NCI-H2081 (cell line): Measurements from ENCODE around the gene NDEL1.

ENCODE experiments used
- DNase-seq, 2 experiments: peaks; one replicate each; lab custom pipeline; 2025; lab: John Stamatoyannopoulos, UW

NDEL1 gene

DNA sequence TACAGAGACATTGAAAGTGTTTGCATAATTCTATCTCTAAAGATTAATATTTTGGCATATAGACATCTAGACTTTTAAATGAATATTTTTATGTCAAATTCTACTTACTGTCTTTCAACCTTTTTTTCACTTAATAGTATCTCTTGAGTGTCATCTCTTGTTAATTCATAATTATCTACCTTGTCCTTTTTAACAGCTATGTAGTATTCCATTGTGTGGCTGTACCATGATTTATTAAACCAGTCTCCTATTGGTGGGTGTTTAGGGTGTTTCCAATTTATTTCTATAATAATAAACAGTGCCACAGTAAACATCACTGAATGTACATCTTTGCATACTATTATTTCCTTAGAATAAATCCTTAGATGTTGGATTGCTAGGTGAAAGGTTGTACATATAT is 21.7 kb upstream of the NDEL1 start:
- no peak for DNase-seq

DNA sequence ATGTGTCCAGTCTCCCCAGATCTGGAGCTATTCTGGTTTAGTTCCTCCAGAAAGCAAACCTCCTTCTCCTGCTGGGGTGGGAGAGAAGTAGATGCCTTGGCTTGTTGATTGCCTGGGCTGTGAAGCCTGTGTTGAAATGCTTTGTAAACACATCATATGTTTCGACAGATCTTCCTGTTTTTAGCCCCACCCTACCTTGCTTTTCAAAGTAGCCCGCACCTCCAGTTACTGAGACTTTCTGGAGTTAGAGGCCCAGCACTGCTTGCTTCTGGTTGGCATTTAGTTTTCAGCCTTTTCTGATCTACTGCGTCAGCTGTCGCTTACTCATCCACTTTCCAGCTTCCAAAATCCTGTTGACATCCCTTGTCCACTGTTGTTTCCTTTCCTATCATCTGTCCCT is 17.9 kb upstream of the NDEL1 start:
- DNase-seq, result no peak

DNA sequence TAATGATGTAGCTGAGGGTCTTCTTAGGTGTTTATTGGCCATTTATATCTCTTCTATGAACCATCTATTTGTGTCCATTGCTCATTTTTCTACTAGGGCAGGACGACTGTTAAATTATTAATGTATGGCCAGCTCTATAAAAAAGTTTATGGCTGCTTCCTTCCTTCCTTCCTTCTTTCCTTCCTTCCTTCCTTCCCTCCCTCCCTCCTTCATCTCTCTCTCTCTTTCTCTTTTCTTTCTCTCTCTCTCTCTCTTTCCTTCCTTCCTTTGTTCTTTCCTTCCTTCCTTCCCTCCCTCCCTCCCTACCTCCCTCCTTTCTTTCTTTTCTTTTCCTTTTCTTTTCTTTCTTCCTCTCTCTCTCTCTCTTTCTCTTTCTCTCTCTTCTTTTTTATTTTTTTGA is 17.2 kb upstream of the NDEL1 start:
- no peak for DNase-seq

DNA sequence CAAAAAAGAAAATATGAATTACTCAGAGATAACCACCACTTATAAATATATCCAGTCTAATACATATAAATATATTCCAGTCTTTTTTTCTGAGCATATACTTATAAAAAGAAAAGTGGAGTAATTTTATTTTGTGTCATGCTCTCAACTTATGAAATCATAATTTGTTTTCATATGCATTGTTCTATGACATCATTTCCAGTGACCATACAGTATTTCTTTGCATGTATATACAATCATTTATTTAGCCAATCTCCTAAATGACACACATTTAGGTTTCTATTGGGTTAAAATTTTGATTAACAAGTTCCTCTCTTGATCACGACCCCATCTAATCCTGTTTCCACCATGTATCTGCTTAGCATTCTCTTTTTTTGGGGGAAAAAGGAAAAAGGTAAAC is 16.4 kb upstream of the NDEL1 start:
- no peak for DNase-seq

DNA sequence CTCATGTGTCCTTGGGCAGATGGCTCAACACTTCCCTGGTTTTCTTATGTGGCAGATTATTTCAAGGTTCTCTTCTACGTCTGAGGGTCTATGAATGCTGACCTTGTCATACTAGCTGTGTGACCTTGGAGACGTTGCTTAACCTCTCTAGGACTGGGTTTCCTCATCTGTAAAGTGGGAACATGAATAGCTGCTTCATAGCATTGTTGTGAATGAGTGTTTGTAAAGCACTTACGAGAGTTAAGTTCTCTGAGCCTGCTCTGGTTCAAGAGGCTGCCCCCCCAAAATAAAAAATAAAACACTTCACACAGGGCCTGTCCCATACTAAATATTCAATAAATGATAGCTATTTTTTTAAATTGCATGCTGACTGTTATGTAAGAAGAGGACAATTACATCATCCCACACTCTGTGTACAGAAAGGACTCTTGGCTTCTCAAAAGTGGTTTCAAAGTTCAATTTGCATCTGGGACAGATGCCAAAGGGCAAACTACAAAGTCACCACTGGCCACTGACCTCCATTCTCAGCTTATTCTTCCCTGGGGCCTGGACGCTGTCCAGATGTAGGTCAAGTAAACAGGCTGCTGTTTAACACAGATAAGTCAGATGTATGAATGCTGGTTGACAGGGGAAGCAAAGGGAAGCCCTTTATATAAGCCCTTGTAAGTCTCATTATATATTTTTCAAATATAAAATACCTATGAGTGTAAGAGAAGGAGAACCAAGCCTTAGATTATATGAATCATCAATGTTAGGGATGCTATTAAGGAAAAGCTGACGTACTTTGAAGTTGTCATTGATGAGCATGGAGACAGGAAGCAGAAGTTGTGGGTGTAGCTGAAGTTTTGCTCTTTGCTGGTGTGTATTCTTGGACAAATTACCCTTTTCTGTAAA is 15.4 kb upstream of the NDEL1 start:
- DNase-seq, result no peak

DNA sequence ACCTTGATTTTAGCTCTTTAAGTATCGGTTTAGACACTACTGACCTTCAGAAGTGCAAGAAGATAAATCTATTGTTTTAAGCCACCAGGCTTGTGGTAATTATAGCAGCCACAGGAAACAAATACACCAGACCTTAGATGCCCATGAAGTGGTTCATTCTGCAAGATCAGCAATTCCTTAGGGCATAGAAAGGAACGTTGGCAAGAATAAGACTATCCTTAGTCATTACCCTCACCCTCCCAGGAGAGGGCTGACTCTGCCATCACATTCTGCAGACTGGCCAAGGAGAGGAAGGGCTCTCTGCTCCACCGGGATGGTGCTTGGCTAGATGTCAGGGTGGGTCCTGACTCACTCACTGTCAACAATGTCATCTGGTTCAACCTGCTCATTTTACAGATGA is 14.1 kb upstream of the NDEL1 start:
- no peak for DNase-seq

DNA sequence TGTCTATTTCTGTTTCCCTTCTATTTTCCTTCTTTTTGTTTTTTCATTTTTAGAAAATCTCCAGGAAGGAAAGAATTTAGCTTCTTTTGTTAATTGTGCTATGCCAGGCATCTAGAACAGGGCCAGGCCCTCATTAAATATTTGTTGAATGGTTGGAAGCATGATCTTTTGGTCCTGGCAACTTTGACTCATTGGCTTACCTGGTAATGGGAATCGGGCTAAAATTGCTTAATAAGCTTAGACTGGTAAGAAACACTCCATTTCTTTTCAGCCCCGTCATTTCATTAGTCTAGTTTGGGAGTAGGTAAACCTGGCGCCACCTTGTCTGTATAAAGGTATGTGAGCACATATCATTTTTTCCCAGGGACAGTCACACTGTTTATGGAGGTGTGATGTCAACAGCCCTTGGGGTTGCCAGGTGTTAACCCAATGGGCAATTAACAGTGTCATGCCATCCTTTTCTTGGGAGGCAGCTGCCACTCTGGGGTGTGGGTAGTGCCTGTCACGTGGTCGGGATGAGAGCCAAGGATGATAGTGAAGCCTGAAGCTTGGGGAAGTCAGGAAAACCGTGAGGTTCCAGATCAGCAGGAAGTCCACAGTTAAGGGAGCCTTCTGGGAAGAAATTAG is 9.5 kb upstream of the NDEL1 start:
- DNase-seq, result no peak

DNA sequence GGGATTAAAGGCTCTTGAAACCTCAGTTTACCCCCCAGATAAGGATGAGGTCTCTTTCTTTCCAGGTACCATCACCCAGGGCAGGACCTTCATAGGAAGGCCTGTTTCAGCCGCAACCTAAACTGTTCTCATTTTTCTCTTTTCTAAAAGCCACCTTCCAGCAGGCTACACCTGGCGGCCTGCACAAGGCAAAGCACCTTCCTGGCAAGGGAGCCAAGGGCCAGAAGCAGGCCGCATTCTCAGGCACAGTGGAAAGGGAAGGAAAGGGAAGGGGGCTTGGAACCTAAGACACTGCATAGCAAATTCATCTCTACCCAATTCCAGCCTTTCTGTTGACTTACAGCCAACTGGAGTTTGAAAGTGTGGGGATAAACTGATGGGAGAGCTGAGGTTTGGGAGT is 8.9 kb upstream of the NDEL1 start:
- DNase-seq, result no peak

DNA sequence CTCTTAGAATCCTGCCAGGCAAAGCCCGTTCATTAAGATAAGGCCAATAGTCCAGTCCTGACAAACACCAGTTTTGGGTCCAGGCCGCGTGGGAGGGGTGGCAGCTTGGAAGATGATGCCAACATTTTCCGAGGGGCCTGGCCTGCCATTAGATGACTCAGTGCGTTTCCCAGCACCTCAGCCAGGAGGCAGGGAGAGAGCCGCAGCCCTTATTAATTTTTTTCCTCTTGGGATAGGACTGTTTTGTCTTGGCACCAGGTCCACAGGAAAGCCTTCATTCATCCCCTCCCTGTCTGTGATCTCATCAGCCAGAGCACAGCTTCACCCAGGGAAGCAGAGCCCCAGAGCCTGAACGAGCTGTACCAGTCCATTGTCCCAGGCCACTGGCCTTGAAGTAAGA is 4.7 kb upstream of the NDEL1 start:
- DNase-seq, result no peak

DNA sequence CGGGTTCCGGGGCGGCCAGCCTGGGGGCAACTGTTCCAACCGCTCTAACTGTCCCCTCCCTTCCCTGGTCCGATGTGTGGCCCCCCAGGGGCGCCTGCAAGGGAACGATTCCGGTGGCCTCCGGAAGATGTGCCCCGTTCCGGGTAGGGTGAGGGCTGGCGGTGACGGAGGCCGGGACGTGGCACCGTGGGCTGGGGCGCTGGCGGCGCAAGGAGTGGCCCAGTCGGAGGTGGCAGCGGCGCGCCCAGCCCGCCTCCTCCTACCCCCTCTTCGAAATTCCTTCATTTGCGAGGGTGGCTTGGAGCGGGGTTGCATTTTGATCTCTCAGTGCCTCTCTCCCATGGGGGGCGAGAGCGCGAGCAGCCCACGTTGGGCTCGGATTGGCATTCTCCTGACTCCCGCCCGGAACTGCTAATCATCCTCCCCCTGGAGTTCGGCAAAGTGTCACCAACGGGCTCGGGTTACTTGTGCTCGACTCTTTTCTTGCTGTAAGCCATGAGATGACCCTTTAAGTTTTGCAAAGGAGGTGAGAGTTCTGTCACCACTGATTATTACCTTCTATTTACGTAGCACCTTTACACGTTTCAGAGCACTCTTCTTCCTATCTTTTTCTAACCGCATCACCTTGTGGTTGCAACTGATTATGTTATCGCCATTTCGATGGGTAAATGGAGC is 622 bp downstream of the NDEL1 start:
- peak; percentile 18 to 28 for DNase-seq

DNA sequence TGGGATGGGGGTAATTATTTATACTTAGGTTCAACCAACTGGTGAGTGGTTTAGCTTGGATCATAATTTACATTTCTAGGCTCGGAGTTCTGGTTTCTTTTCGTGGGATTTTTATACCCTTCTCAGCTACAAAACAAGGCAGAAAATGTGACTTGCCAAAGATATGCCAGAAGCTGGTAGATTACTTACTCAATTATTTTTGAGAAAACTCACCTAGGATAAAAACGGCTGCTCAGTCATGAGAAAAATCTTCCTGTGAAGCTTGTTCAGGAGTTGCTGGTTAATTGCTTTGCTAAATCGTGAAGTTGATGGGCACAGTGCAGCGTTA is 1.1 kb downstream of the NDEL1 start:
- DNase-seq, result no peak

DNA sequence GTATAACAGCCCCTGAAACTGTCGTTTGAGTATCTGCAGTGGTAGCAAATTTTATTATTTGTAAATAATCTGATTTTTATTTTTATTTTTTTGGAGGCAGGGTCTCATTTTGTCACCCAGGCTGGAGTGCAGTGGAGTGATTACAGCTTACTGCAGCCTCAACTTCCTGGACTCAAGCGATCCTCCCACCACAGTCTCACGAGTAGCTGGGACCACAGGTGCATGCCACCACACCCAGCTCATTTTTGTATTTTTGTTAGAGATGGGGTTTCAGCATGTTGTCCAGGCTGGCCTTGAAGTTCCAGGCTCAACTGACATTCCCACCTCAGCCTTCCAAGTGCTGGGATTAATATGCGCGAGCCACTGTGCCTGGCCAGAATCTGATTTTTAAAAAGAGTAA is 2.8 kb downstream of the NDEL1 start:
- no peak for DNase-seq

DNA sequence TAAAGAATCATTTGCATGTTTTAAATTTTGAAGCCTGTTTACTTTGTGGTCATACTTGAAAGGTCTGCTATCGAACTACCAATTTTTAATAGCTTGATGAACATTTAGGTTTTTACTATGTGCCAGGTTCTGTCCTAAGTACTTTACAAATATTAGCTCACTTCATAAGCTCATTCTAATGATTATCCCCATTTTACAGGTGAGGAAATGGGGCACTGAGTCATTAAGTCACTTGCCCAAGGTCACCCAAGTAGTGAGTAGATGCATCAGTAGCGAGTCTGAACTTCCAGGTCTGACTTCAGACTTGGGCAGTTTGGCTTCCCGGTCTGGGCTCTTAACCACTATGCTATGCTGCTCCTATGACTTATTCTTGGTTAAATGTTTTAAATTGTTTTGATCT is 4.0 kb downstream of the NDEL1 start:
- no peak for DNase-seq

DNA sequence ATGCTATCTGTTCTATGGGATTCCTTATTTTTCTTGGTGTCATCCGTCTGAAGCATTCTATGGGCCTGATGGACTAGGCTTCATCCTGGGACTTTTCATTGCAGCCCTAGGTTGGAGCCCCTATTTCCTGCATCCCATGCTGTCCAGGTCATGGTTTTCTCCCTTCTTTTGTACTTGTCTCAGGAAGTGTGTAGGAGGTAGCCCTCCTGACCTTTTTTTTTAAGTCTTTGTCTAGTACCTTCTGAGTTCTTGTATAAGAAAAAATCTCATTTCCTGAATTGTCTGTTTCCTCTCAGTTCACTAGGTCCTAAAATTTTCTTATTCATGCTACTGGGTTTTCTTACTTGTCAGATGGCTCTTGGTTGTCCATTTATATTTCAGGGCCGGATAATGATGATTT is 6.0 kb downstream of the NDEL1 start:
- no peak for DNase-seq

DNA sequence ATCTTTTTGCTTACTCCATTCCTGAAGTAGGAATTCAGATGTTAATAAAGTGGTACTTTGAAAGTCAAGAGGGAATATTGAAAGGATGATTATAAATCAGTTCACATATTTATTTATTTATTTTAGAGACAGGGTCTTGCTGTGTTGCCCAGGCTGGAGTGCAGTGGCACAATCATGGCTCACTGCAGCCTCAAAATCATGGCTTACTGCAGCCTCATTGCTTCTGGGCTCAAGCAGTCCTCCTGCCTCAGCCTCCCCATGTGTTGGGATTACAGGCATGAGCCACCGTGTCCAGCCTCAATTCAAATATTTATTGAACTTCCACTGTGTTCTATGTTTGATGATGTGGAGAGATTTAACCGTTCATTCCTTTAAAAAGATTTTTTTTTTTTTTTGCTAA is 6.6 kb downstream of the NDEL1 start:
- no peak for DNase-seq

DNA sequence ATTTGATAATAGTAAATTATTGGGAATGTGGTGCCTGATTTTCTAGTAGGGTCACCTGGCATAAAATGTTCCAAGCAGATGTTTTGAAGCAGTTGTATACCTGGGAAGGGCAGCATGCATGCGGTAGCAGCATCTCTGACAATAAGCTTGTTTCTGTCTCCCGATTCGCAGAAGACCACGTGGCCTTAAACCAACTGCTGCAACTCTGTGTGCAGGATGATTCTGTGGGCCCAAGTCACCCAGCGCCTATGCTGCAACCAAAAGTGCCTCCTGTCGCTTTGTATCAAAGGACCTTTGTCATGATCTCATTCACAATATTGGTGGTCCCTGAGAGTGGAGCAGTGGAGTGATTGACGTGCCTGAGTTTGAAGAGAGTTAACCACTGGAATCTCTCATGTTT is 8.1 kb downstream of the NDEL1 start:
- no peak for DNase-seq

DNA sequence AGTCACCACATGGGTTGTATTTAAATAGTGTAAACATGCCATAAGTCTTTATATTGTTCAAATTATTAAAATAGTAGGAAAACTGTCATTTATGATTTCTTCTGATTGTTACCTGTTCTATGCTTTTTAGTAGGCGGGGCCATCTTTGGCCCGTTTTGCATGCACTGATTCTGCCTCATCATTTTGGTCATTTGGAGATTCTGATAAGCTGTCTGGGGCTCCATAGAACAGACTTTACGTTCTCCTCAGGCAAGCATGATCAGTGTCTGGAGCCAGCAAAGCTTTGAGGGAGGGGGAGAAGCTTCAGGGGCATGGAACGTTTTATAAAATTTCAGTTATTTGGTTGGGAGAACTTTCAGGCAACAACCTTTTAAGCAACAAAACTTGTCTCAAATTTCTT is 8.8 kb downstream of the NDEL1 start:
- DNase-seq, result no peak

DNA sequence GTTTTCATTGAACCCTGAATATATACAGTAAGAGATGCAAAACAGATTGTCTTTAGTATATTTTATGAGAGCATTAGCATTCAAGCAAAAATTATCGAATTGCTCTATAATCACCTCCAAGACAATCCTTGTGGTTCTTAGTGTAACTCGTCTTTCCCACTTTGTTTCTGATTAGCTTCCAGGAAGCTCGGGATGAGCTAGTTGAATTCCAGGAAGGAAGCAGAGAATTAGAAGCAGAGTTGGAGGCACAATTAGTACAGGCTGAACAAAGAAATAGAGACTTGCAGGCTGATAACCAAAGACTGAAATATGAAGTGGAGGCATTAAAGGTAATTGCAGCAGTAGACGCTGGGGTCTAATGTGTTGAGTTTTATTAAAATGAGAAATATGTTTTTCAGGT is 9.9 kb downstream of the NDEL1 start:
- no peak for DNase-seq

DNA sequence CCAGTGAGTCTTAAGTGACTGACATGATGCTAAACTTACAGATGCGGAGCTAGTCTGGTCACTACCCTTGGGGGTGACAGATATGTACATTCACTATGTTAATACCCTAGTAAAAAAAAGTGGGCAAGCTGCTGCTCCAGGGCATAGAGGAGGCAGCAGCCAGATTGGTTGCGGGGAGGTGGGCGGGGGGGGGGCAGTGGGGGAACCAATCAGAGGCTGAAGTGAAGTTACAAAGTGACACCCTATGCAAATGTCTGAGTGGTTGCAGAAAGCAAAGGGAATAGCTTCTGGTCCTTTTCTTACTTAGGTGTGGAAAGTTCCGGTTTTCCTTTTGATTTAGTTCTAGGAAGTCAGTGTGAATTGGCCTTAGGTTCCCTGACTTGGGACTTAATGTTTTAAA is 12.1 kb downstream of the NDEL1 start:
- no peak for DNase-seq

DNA sequence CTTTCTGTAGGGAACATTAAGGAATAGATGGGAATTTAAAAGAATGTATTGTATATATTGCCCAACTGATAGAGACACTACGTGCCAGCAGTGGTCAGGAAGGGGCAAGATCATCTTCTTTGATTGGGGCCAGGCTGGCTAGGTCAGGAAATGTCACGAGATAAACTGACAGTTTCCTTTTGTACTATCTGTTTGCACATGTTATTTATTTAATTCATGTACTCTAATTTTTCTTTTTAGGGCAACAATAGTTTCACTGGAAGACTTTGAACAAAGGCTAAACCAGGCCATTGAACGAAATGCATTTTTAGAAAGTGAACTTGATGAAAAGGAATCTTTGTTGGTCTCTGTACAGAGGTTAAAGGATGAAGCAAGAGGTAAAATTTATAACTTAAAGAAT is 12.6 kb downstream of the NDEL1 start:
- DNase-seq, result no peak

DNA sequence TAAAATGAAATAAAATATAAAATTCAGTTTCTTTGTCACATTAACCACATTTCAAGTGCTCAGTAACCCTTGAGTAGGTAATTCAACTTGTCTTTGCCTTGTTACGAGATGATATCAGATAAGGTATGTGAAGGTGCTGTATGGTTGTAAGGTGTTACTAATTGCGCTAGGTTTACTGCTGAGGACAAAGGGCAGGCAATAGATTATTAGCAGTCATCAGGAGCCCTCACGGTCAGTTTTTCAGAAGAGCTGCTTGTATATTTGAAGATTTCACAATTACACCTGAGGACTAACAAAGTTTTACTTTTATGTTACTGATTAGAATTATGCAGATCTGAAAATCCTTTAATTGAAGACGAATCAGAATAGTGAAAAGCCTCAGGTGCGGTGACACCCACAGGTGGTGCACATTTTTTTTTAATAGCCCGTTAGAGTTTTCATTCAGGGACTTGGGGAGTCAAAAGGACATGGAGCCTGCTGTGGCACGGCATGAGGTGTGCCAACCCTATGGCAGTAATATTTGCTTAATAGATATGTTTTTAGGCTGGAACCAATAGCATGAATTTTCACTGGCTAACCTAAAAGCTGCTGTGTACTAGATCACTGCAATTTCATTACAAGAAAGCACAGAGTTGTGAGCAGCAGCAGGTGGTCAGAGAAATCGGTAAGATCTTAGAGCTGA is 16.4 kb downstream of the NDEL1 start:
- no peak for DNase-seq

DNA sequence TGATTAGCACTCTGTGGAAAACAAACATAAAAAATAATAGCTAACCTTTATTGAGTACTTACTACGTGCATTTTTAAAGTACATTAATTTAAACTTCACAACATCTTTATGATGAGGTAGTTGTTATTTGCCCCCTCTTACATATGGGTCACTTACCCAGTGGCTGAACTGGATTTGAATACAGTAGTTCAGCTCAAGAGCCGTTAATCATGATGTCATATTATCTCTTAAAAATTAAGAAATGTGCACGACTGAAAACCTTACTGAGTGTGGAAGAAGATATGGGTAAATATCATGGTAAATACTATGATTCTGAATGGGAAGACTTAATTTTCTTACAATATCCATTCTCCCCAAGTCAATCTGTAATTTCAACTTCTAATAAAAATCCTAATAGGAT is 17.6 kb downstream of the NDEL1 start:
- no peak for DNase-seq

DNA sequence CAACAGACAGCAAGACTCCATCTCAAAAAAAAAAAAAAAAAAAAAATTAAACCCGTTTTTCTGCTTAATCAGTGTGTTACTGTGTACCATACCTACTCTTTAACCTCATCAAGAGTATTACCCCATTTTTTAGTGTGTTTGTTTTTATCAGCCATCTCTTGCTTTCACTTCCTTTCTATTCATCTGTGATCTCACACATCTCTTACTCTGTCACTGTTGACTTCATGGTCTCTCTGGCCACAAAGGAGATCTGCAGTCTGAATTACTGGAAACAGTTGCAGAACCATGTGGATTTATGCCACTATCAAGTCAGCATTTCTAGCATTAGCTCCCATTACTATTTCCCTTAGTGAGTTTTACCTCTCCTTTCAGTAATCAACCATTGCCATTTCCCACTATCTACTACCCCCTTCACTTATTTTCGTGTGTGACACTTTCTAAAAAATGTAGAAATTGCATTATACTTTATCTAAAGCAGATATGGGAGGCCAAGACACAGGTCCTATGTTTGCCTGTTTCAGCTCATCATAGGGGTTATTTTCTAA is 20.1 kb downstream of the NDEL1 start:
- DNase-seq, result no peak
